HCT116 (cell line): Measurements from ENCODE around the gene OPHN1. TPM values are rescaled to one million over a fixed set of nuclear protein-coding genes. Genes with fewer than 3 reads are reported as not detected.

Experiments used
- ATAC-seq: fragments of 200-7000 bp; cut with Tn5 transposase; 2 replicates; pipeline ENCODE4 v1.9.1; 2020; ENCODE audit warnings: mild to moderate bottlenecking, moderate library complexity
- BruUV-seq: library from RNA; stranded (reverse); fragments of 400-500 nt; replicated peaks from 2 replicates; lab custom pipeline; 2021; lab: Mats Ljungman, UMichigan
- CTCF ChIA-PET: fragments of 300-600 bp; sonication (Branson Sonifier 250); formaldehyde crosslinking; loops from one replicate; lab custom pipeline; 2021; ENCODE audit warnings: antibody characterized with exemption; lab: Charles Lee
- POLR2A ChIA-PET: fragments of 300-600, 350-600 bp; sonication (Branson Sonifier 250); formaldehyde crosslinking; loops from one replicate; lab custom pipeline; 2021; ENCODE audit warnings: antibody characterized with exemption; lab: Charles Lee
- RAD21 ChIA-PET, 2 experiments: fragments of 300-600 bp; sonication (Branson Sonifier 250); formaldehyde crosslinking; loops; one replicate each; lab custom pipeline; 2023; ENCODE audit warnings: low total read pairs in 2 of 2; ENCODE audit not compliant: uncharacterized antibody in 2 of 2, unreplicated experiment in 2 of 2, low non-redundant PET in 1 of 2; lab: Charles Lee
- DNase-seq: peaks from one replicate; pipeline ENCODE4 v3.0.0-alpha.2; 2010; ENCODE audit warnings: low read depth, low spot score
- H2AFZ ChIP-seq: fragments of 200-600 bp; shearing (Covaris generic), sonication (generic); 2 replicates; pipeline ENCODE4 v1.6.1; 2017; ENCODE audit warnings: low read depth, mixed run types, mixed read lengths, antibody characterized with exemption, low read length; ENCODE audit not compliant: poor library complexity, severe bottlenecking
- H3K27ac ChIP-seq: 2 replicates; pipeline ENCODE4 v1.5.1; 2012; ENCODE audit warnings: low read depth, low read length
- H3K27me3 ChIP-seq: fragments of 200-600 bp; sonication (generic); 2 replicates; pipeline ENCODE4 v1.6.1; 2016; ENCODE audit warnings: mixed run types, low read length, mixed read lengths; ENCODE audit not compliant: insufficient read depth
- H3K36me3 ChIP-seq, 2 experiments: fragments of 200-500 bp in 1 of 2; fragments of 200-600 bp in 1 of 2; sonication (Bioruptor generic) in 1 of 2; sonication (generic) in 1 of 2; 2 replicates each; pipeline versions ENCODE4 v1.5.1 to v1.6.1; 2014 to 2016; ENCODE audit warnings: low read length in 2 of 2, inconsistent platforms in 1 of 2, mixed read lengths in 1 of 2, mixed run types in 1 of 2; ENCODE audit not compliant: insufficient read depth in 2 of 2, control insufficient read depth in 1 of 2
- H3K4me1 ChIP-seq, 2 experiments: fragments of 200-600 bp in 1 of 2; sonication (generic) in 1 of 2; 2 replicates each; pipeline versions ENCODE4 v1.5.1 to v1.6.1; 2012 to 2017; ENCODE audit warnings: low read length in 2 of 2, inconsistent platforms in 1 of 2, mild to moderate bottlenecking in 1 of 2, mixed read lengths in 1 of 2, mixed run types in 1 of 2, moderate library complexity in 1 of 2; ENCODE audit not compliant: insufficient read depth in 2 of 2, control insufficient read depth in 1 of 2
- H3K4me2 ChIP-seq: fragments of 200-600 bp; sonication (generic); 2 replicates; pipeline ENCODE4 v1.6.1; 2017; ENCODE audit warnings: mixed run types, low read length, mixed read lengths
- H3K4me3 ChIP-seq, 2 experiments: fragments of 200-600 bp in 1 of 2; sonication (generic) in 1 of 2; replicated peaks in 1 of 2; 2 replicates each; pipeline ENCODE4 v1.5.1; 2011 to 2016; ENCODE audit warnings: low read length in 2 of 2, control low read depth in 1 of 2, low read depth in 1 of 2, mild to moderate bottlenecking in 1 of 2, mixed read lengths in 1 of 2, mixed run types in 1 of 2
- H3K79me2 ChIP-seq: fragments of 200-600 bp; sonication (generic); 2 replicates; pipeline ENCODE4 v1.6.1; 2017; ENCODE audit warnings: mild to moderate bottlenecking, mixed run types, low read length, moderate library complexity, mixed read lengths; ENCODE audit not compliant: insufficient read depth
- H3K9ac ChIP-seq: fragments of 200-600 bp; sonication (generic); 2 replicates; pipeline ENCODE4 v1.6.1; 2016; ENCODE audit warnings: low read length, mixed read lengths
- H3K9me2 ChIP-seq: fragments of 200-600 bp; sonication (generic), shearing (Covaris generic); 2 replicates; pipeline ENCODE4 v1.6.1; 2017; ENCODE audit warnings: mixed run types, mild to moderate bottlenecking, moderate library complexity; ENCODE audit not compliant: insufficient read depth
- H3K9me3 ChIP-seq, 2 experiments: fragments of 200-500 bp in 1 of 2; fragments of 200-600 bp in 1 of 2; sonication (Bioruptor generic) in 1 of 2; sonication (generic) in 1 of 2; 2 replicates each; pipeline ENCODE4 v1.6.1; 2014 to 2017; ENCODE audit warnings: low read length in 2 of 2, mixed read lengths in 2 of 2, inconsistent platforms in 1 of 2, low read depth in 1 of 2, mild to moderate bottlenecking in 1 of 2, mixed run types in 1 of 2, moderate library complexity in 1 of 2; ENCODE audit not compliant: control insufficient read depth in 1 of 2, insufficient read depth in 1 of 2
- H4K20me1 ChIP-seq: fragments of 200-600 bp; sonication (generic), shearing (Covaris generic); 2 replicates; pipeline ENCODE4 v1.6.1; 2017; ENCODE audit warnings: mixed run types, mild to moderate bottlenecking, moderate library complexity; ENCODE audit not compliant: insufficient read depth
- CBX3 ChIP-seq: IDR thresholded peaks from 2 replicates; pipeline ENCODE4 v1.6.1; 2012; ENCODE audit warnings: low read depth
- CEBPB ChIP-seq: IDR thresholded peaks from 2 replicates; pipeline ENCODE4 v1.6.1; 2012; ENCODE audit warnings: low read depth
- CTCF ChIP-seq, 3 experiments: fragments of 200-600 bp in 1 of 3; sonication (generic) in 1 of 3; IDR thresholded peaks in 2 of 3; conservative IDR thresholded peaks in 1 of 3; 2 replicates each; pipeline ENCODE4 v1.5.1; 2012 to 2017; ENCODE audit warnings: low read depth in 2 of 3, low read length in 2 of 3, antibody characterized with exemption in 1 of 3, borderline replicate concordance in 1 of 3, control low read depth in 1 of 3, mild to moderate bottlenecking in 1 of 3, mixed read lengths in 1 of 3, mixed run types in 1 of 3, moderate library complexity in 1 of 3; ENCODE audit not compliant: insufficient read depth in 1 of 3
- ELF1 ChIP-seq: IDR thresholded peaks from 2 replicates; pipeline ENCODE4 v1.6.1; 2012; ENCODE audit warnings: low read depth, borderline replicate concordance
- EZH2 ChIP-seq: fragments of 200-600 bp; sonication (generic); IDR thresholded peaks from 2 replicates; pipeline ENCODE4 v1.6.1; 2017; ENCODE audit warnings: antibody characterized with exemption, mixed run types
- EZH2phosphoT487 ChIP-seq: fragments of 200-600 bp; IDR thresholded peaks from 2 replicates; pipeline ENCODE4 v1.6.1; 2018; ENCODE audit warnings: antibody characterized with exemption, borderline replicate concordance
- POLR2A ChIP-seq: IDR thresholded peaks from 2 replicates; pipeline ENCODE4 v1.7.0; 2011; ENCODE audit warnings: borderline replicate concordance; ENCODE audit not compliant: insufficient read depth, insufficient read length; ENCODE audit errors: extremely low read depth
- RAD21 ChIP-seq: IDR thresholded peaks from 2 replicates; pipeline ENCODE4 v1.6.1; 2012; ENCODE audit warnings: low read depth, mild to moderate bottlenecking
- REST ChIP-seq: IDR thresholded peaks from 2 replicates; pipeline ENCODE4 v1.6.1; 2012; ENCODE audit warnings: low read depth
- SIN3A ChIP-seq: IDR thresholded peaks from 2 replicates; pipeline ENCODE4 v1.6.1; 2012; ENCODE audit warnings: low read depth
- SP1 ChIP-seq: IDR thresholded peaks from 2 replicates; pipeline ENCODE4 v1.6.1; 2012; ENCODE audit warnings: low read depth
- ZBTB33 ChIP-seq: IDR thresholded peaks from 2 replicates; pipeline ENCODE4 v1.6.1; 2011; ENCODE audit warnings: mild to moderate bottlenecking, low read length, moderate library complexity; ENCODE audit not compliant: insufficient replicate concordance; ENCODE audit errors: extremely low read depth
- ZFX ChIP-seq: fragments of 450-650 bp; IDR thresholded peaks from 2 replicates; pipeline ENCODE4 v1.6.1; 2017
- intact Hi-C: fragments of 100-400 bp; cut with micrococcal nuclease; formaldehyde crosslinking; loops from 2 replicates; pipeline ENCODE4 v1.10.0; 2022
- total RNA-seq: library from RNA; stranded (reverse); gene quantifications from one replicate; pipeline ENCODE4 v1.2.1, GENCODE V29; 2021; ENCODE audit not compliant: unreplicated experiment

The OPHN1 gene
- total RNA-seq, 1 experiment from 2014 or later: 2.9 TPM

- RAD21 ChIA-PET: no interaction called here
- POLR2A ChIA-PET: no interaction called here
Observed at GRCh38 chrX:68420559-68420958, 12.7 kb downstream of the OPHN1 start.

More at GRCh38 chrX:68420559-68420958, 12.7 kb downstream of the OPHN1 start:
- Histone ChIP-seq H3K9me3 (no peaks in the 10 kb centered on the region), H3K4me1 (peaks cover 4 to 8% of the 10 kb centered on the region in 2 experiments), H3K4me2 (no peak overlapping the region), H3K9ac (no peak overlapping the region), H3K27ac (no peak overlapping the region), H4K20me1 (no peaks in the 10 kb centered on the region), H3K36me3 (no peaks in the 10 kb centered on the region), H3K4me3 (no peak overlapping the region), H3K27me3 (no peaks in the 10 kb centered on the region), H2AFZ (no peak overlapping the region), H3K79me2 (no peaks in the 10 kb centered on the region)
- no TSS peak for BruUV-seq
- DNase-seq (no peak), ATAC-seq (no peak)
- CTCF ChIA-PET: no interaction called here
- no peak for TF ChIP-seq ZFX
- no peak for TF ChIP-seq SP1
- no peak for TF ChIP-seq CTCF (IDR thresholded peaks at IDR 0.05 in 2 of 3, conservative IDR thresholded peaks at IDR 0.05 in 1 of 3; ENCODE audit: borderline replicate concordance in 1 of 3, insufficient read depth in 1 of 3, low read depth in 2 of 3, low read length in 2 of 3)
- TF ChIP-seq SIN3A: no peak
- no peak for TF ChIP-seq EZH2phosphoT487
- TF ChIP-seq RAD21: no peak
- TF ChIP-seq EZH2: no peak
- TF ChIP-seq CBX3: no peak
- TF ChIP-seq ZBTB33: no peak
- TF ChIP-seq POLR2A: no peak
- TF ChIP-seq CEBPB: no peak
- no peak for TF ChIP-seq ELF1
- TF ChIP-seq REST: no peak
- TF ChIP-seq, all 23 proteins: peak for 0
- intact Hi-C loops: no loop called here
- H3K9me2 ChIP-seq: no peaks in the 10 kb centered on the region
